HG03135 (cell line): ENCODE measurements around the gene MYO10.
"Not testable (repeated sequence)": the region's sequence is repeated elsewhere in the genome, so short reads cannot be mapped to it uniquely, and the experiment has no call there.

Source experiments
- ATAC-seq: cut with Tn5 transposase; IDR thresholded peaks from one replicate; pipeline ENCODE4 v1.9.1; 2021; ENCODE audit warnings: mild to moderate bottlenecking, moderate library complexity; ENCODE audit not compliant: unreplicated experiment

MYO10 gene

DNA sequence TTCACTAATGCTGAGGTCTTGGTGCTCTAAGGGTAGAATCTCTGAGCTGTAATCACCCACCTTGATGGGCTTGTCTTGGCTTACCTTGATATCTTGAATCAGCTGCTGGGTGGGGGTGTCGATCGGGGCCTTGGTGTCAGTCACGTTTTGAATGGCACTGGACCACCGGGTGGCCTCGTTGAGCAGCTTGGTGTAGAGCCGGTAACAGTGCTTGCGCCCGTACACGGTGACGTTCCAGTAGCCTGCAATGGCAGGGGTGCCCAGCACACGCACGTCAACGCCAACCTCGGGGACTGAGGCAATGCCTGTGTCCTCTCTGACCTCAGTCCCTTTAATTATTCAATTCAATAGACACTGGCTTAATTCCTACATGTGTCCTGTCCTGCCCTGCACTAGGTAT, 256.2 kb downstream of the MYO10 start:
- no peak for ATAC-seq

GRCh38 chr5:16679190-16679589, 256.9 kb downstream of the MYO10 start:
- ATAC-seq: no peak

DNA sequence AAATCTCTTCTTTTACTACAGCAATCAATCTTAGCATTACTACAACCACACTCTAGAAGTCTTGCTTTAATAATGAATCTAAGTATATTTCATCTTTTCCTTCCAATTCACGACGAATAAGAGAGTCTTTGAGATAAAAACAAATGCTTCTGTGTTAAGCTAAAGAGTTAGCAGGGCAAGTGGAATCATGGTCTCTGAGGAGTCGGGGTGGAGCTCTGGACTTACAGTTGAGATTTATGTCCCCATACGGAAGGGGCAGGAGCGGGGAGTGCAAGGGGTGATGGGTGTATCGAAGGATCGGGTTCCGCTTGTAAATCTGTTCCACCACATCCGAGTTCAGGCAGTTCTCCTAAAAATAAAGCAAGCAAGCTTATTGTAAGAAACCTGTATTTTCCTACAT, 260.3 kb downstream of the MYO10 start:
- ATAC-seq: no peak

GRCh38 chr5:16674750-16675149, 261.3 kb downstream of the MYO10 start:
- no peak for ATAC-seq

DNA sequence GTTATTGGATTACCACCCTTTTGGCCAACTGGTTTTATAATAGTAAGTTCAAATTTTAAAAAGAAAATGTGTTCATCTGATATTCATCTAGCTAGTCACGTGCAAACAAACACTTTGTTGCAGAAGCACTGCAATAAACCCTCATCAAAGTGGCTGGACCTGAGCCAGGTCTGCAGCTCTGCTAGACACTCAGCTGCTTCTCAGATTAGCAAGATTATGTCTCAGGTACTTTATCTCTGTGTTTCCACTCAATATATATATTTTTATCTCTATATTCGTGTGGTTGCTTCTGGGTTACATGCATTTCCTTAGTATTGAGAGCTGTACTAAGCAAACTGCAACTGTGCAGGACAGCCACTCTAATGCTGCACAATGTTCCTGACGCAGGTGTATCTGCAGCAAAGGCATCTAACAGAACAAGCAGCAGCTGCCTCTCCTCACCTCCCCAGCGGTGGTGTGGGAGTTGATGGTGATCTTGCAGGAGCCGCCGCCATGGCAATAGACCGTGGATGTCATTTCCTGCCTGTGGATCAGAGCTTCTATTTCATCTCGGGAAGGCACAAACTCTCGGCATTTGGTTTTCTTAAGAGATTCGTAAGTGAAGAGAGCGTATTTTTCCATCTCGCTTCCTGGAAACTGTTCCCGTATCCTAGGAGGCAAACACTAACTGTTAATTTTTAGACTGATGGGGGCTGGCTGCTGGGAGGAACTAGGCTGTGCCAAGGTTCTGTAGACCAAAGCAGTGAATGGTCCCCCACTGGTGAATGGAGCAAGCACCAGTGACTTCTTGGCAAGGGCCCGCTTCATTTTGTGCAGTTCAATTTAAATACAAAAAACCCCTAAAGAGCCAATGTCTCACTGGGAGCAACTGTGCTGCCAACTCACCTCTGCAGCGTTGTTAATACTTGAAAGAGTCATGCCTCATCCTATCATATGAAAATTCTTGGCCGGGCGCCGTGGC, 262.6 kb downstream of the MYO10 start:
- no peak for ATAC-seq

GRCh38 chr5:16671208-16671607, 264.9 kb downstream of the MYO10 start:
- ATAC-seq: no peak

DNA sequence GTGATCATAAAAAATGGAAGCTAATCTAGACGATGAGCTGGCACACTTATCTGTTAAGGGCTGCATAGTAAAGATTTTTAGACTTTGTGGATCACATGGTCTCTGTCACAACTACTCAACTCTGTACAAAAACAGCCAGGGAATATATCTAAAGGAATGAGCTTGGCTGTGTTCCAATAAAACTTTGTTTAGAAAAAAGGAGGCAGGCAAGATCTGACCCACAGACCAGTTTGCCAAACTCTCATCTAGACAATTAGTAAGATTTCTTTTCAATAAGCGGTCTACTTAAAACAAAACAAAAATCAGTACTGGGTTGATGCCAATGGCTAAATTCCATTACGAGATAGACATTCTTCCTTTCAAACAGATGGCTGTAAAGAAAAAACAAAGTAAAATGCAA, 266.3 kb downstream of the MYO10 start:
- ATAC-seq: no peak

DNA sequence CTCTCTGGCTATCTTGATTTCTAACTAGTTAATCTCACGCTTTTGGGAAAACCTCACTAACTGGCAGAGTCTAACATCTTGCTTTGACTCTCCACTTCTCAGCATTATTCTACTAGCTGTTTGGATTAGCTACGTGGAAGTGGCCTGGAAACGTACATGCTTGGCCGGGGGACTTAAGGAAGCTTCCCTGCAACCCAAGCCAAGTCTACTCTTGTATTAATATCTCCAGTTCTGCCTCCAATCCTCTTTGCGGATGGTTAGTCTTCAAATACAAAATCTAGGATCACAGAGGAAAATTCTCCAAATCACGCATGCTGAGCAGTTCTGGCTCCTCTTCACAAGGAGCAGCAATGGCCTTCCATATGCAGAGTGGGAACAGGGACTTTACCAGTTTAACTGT, 267.5 kb downstream of the MYO10 start:
- no peak for ATAC-seq

- ATAC-seq: no peak
Measured at GRCh38 chr5:16668194-16668593, 267.9 kb downstream of the MYO10 start.

DNA sequence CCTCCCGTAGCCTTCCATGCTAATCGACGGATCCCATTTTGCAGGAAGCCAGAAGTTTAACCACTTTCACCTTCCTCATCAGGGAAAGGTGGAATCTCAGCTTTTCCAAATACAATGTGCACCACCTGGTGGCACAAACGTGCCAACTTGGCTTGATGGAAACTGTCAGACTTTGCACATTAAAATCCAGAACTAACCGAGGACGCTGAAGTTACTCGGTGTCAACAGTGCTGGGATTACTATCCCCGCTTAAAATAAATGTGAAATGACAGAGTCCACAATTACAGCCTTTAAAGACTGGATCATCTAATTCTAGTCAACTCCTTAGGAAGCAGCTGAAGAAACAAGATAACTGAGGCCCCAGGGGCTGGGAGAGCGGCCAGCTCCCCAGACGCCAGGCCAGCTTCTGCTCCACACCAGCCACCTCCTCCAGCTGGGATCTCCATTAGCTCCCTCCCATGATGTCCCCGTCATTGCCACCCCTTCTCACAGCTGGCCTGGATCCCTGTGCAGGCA, 269.1 kb downstream of the MYO10 start:
- ATAC-seq: no peak

GRCh38 chr5:16666130-16666882, 269.8 kb downstream of the MYO10 start:
- ATAC-seq: no peak

GRCh38 chr5:16665601-16666000, 270.5 kb downstream of the MYO10 start:
- ATAC-seq: no peak

GRCh38 chr5:16664368-16664767, 271.7 kb downstream of the MYO10 start:
- no peak for ATAC-seq

DNA sequence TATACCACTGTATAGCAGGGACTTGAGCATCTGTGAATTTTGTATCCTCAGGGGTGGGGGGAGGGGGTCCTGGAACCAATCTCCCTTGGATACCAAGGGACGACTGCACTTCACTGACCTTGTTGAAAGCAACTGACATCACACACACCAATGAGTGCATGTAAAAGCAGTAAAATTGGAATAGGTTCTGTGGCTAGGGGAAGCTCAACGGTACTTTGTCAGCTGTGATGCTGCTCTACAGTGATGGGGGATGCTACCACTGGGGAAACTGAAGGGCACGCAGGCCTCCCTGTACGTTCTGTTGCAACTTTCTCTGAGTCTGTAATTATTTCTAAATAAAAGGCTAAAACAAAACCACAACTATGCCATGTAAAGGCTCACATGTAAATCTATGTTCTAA, 272.2 kb downstream of the MYO10 start:
- no peak for ATAC-seq

DNA sequence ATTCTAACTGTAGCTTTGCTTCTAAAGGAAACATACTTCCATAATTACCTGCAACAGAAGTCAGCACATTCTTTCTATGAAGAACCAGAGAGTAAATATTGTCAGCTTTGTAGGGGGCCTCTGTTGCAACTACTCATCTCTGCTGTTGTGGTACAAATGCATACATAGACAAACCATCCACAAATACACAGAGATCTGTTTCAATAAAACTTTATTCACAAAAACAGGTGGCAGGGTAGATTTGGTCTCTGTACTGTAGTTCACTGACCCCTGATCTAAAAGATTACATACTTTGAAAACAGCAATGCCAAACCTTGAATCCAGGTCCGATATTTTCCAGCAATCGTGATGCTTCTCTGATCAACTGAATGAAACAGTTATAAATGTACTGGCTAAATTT, 274.4 kb downstream of the MYO10 start:
- ATAC-seq: no peak

DNA sequence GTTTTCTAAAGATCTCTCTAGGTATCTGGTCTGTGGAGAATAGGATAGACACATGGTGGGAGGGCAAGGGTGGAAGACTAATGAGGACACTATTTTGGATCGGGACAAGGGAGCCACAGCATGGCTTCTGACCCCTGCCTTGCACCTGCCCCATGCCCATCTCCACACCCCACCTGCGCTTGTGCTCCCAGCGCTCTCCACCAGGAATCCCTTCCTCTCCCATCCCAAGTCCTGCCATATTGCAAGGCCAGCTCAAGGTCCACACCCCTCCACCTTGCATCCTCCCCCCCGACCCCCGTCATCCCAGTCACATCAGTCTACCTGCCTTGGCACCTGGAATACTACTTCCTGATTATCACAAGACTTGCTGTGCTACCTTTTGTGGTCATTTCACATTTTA, 275.1 kb downstream of the MYO10 start:
- no peak for ATAC-seq

DNA sequence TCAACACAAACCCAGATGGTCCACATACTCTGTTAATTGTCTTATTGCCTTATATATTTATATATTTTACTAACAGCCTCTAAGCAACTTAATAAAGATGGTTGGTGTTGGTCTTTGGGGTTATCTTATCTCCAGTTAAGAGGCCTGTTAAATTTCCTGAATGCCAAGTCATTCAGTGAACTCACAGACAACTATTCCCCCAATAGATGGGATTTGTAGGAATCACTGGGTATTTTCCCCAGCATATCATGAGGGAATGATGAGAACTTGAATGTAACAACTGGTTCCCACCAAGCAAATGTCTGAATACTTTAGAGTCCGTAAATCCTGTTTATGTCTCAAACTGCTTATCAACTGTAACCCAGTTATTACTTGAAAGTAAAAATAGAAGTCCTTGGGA, 276.6 kb downstream of the MYO10 start:
- no peak for ATAC-seq

DNA sequence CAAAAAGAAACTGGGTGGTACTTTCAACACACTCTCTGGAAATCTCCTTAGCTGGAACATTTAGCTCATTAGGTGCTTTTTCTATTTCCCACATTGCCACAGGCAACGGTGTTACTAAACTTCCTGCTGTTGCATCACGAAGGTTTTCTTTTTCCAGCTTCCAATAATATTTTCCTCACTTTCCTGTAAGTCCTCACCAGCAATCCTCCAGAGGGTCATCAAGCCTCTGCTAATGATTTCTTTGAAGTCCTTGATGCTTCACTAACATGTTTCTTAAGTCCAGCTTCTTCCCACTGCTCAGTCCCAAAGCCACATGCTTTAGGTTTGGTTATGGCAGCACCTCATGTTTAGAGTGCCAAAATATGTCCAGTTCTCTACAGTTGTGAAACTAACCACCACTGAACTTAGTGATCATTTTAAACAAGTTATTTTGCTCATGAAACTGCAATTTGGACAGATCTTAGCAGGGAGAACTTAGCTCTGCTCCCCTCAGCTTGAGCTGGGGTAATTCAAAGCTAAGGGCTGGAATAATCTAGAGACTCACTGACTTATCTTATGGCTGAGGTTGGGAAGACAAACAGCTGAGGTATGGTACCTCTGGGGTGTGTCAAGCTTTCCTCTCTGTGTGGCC, 279.4 kb downstream of the MYO10 start:
- no peak for ATAC-seq

DNA sequence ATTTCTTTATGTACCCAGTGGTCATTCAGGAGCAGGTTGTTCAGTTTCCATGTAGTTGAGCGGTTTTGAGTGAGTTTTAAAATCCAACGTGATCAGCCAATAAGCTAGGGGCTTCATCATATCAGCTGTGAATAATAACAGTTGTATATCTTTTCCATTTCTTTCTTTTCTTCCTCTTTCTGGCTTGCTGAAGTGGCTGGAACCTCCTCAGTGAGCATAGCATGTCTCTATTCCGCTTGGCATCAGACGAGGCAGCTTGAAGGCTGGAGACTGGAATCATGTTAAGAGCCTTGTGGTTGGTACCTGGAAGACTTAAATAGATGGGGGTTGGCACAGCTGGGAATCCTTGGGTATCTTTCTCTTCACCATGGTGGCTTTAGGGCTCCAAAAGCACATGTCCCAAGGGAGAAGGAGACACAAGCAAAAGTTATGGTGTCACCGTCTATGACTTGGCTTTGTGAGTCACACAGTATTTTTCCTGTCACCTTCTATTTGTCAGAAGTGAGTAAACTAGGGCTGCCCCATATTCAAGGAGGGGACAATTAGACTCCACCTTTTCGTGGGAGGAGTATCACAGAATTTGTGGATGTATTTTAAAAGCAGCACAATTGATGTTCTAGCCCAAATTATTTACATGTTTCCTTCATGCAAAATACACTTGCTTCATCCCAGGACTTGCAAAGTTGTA, 281.3 kb downstream of the MYO10 start:
- ATAC-seq: no peak

DNA sequence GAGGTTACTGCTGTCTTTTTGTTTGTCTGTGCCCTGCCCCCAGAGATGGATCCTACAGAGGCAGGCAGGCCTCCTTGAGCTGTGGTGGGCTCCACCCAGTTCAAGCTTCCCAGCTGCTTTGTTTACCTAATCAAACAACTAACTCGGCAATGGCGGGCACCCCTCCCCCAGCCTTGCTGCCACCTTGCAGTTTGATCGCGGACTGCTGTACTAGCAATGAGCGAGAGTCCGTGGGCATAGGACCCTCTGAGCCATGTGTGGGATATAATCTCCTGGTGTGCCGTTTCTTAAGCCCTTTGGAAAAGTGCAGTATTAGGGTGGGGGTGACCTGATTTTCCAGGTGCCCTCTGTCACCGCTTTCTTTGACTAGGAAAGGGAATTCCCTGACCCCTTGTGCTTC, 287.3 kb downstream of the MYO10 start:
- not testable (repeated sequence) for ATAC-seq
